AG04449 (cell line): Measurements from ENCODE around the gene ASGR2.

Experiments
- CTCF ChIA-PET: fragments of 350-600 bp; formaldehyde crosslinking; extraction: SDS; loops from one replicate; lab custom pipeline; 2021; ENCODE audit warnings: antibody characterized with exemption; lab: Yijun Ruan, JAX
- POLR2A ChIA-PET: fragments of 400-600, 350-600 bp; formaldehyde crosslinking; extraction: SDS; loops from one replicate; lab custom pipeline; 2020; ENCODE audit warnings: antibody characterized with exemption, inconsistent platforms; lab: Yijun Ruan, JAX
- DNase-seq: peaks from one replicate; pipeline ENCODE4 v3.0.0-alpha.2; 2010; ENCODE audit warnings: low read depth, low spot score
- H3K4me3 ChIP-seq: 2 replicates; pipeline ENCODE4 v1.5.1; 2011; ENCODE audit warnings: low read depth, mild to moderate bottlenecking, control low read depth, low read length
- CTCF ChIP-seq: IDR thresholded peaks from one replicate; pipeline ENCODE4 v1.5.1; 2011; ENCODE audit warnings: mild to moderate bottlenecking, moderate library complexity, low read length, control low read depth, inconsistent platforms; ENCODE audit not compliant: insufficient read depth; ENCODE audit errors: missing control alignments

Gene ASGR2

GRCh38 chr17:7110617-7111306, 3.9 kb downstream of the ASGR2 start:
- TF ChIP-seq CTCF, result no peak
- H3K4me3 ChIP-seq, result no peak overlapping the region
- POLR2A ChIA-PET, result no interaction called here
- CTCF ChIA-PET, result interaction anchor here (0.9 to 1.4 kb wide), 2 partner anchors 26 to 65 kb away, joined by 4 read pairs; no protein-coding TSS in a partner anchor
- no peak for DNase-seq

- ChIA-PET CTCF (interaction anchor here (1.4 kb wide), 1 partner anchor 64 kb away, joined by 4 read pairs; no protein-coding TSS in a partner anchor), POLR2A (no interaction called here)
- no peak for DNase-seq
- H3K4me3 ChIP-seq, result no peak overlapping the region
- TF ChIP-seq CTCF, result no peak
These were observed 4.9 kb downstream of the ASGR2 start for GRCh38 chr17:7109461-7110322.

GRCh38 chr17:7108981-7109380, 5.6 kb downstream of the ASGR2 start:
- no peak for DNase-seq
- ChIA-PET POLR2A (no interaction called here), CTCF (no interaction called here)
- no peak overlapping the region for H3K4me3 ChIP-seq
- no peak for TF ChIP-seq CTCF

DNA sequence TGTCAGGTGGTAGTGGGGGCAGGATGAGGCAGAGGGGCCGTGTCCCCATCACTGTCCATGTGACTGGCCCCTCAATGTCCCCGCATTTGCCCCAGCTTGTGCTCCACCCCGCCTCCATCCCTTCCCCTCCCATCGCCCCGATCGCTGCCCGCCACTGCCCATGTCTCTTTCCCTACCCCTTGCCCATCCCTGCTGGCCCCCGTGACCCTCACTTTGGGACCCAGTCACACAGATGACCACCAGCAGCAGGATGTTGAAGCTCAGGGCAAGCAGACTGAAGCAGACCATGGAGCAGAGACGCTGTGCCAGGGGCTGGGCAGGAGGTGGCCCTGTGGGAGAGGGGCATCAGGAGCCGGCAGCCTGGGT, 6.1 kb downstream of the ASGR2 start:
- ChIA-PET CTCF (no interaction called here), POLR2A (no interaction called here)
- H3K4me3 ChIP-seq, result no peak overlapping the region
- DNase-seq, result no peak
- no peak for TF ChIP-seq CTCF

DNA sequence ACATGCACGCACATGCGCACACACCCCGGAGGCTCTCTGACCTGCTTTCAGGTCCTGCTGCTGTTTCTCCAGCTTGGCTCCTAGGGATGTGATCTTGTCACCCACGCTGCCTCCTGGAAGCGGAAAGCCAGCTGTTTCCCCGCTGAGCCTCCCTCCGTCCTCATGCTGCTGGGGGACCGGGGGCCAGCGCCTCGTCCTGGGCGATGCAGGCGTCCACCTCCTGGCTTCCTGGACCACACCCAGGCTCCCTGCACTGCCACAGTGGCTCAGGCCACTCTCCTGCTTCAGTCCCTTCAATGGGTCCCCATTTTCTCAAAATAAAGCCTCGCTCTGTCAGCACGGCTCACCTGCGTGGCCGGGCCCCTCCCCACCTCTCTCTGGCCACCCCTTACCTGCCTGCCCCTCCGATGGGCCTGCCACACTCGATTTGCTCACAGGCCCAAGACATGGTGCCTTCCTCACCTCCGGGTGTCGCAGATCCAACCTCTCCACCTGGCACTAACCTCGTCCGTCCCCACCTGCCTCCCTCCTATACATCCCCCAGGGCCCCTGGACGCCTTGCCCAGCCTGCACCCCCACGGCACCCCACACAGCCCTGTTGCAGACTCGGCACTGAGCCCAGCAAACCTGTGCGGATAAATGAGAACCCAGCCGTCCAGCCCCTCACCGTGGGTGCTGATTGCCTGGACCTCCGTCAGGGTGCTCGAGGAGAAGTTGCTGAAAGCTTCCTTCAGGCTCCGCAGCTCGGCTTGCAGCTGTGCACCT, 6.6 kb downstream of the ASGR2 start:
- ChIA-PET CTCF (no interaction called here), POLR2A (interaction anchor here (0.6 kb wide), 1 partner anchor 34 kb away, joined by 4 read pairs; no protein-coding TSS in a partner anchor)
- no peak overlapping the region for H3K4me3 ChIP-seq
- DNase-seq, result no peak
- no peak for TF ChIP-seq CTCF
